BJ (cell line): ENCODE data around the gene ASPN. TPM values are rescaled to one million over a fixed set of nuclear protein-coding genes. Genes with fewer than 3 reads are reported as not detected.

ENCODE experiments used
- CTCF ChIA-PET: fragments of 350-600 bp; formaldehyde crosslinking; extraction: SDS; loops from one replicate; lab custom pipeline; 2021; ENCODE audit warnings: antibody characterized with exemption, inconsistent platforms; lab: Yijun Ruan, JAX
- POLR2A ChIA-PET: fragments of 300-600 bp; sonication (Branson Sonifier 250); formaldehyde crosslinking; extraction: SDS; loops from one replicate; lab custom pipeline; 2021; ENCODE audit warnings: antibody characterized with exemption; lab: Charles Lee
- DNase-seq: peaks from one replicate; pipeline ENCODE4 v3.0.0-alpha.2; 2011; ENCODE audit warnings: low read depth
- H3K27me3 ChIP-seq: 2 replicates; pipeline ENCODE4 v1.6.0; 2011; ENCODE audit warnings: low read length; ENCODE audit not compliant: control insufficient read depth, insufficient read depth
- H3K36me3 ChIP-seq: 2 replicates; pipeline ENCODE4 v1.5.1; 2011; ENCODE audit warnings: low read length; ENCODE audit not compliant: control insufficient read depth, insufficient read depth
- H3K4me3 ChIP-seq: 2 replicates; pipeline ENCODE4 v1.5.1; 2011; ENCODE audit warnings: low read depth, mild to moderate bottlenecking, control low read depth, low read length
- CTCF ChIP-seq: IDR thresholded peaks from 2 replicates; pipeline ENCODE4 v1.5.1; 2011; ENCODE audit warnings: low read depth, mild to moderate bottlenecking, control low read depth, inconsistent platforms, low read length, moderate library complexity; ENCODE audit not compliant: insufficient read depth
- polyA plus RNA-seq: library from polyadenylated mRNA; depleted of rRNA; stranded (reverse); fragments of >200 nt; gene quantifications from 2 replicates; pipeline ENCODE4 v1.2.3, GENCODE V29; 2011

Gene ASPN
- polyA plus RNA-seq, 1 experiment: 3.4 TPM

- TF ChIP-seq CTCF: no peak
- no peak for DNase-seq
- CTCF ChIA-PET: no interaction called here
- H3K4me3 ChIP-seq: no peak overlapping the region
- no peaks in the 10 kb centered on the region for H3K36me3 ChIP-seq
- POLR2A ChIA-PET: no interaction called here
- no peaks in the 10 kb centered on the region for H3K27me3 ChIP-seq
Observed at GRCh38 chr9:92512622-92513021, 30.3 kb upstream of the ASPN start.

- no peak for DNase-seq
- ChIA-PET POLR2A (no interaction called here), CTCF (no interaction called here)
- Histone ChIP-seq H3K36me3 (no peaks in the 10 kb centered on the region), H3K27me3 (no peaks in the 10 kb centered on the region), H3K4me3 (no peak overlapping the region)
- TF ChIP-seq CTCF: no peak
Observed at GRCh38 chr9:92510747-92511146, 28.4 kb upstream of the ASPN start.

GRCh38 chr9:92509050-92509449 is 26.7 kb upstream of the ASPN start:
- ChIA-PET POLR2A (interaction anchor here (0.5 kb wide), 1 partner anchor 9 kb away, joined by 3 read pairs; no protein-coding TSS in a partner anchor), CTCF (interaction anchor here (1.1 kb wide), 1 partner anchor 166 kb away, joined by 3 read pairs; no protein-coding TSS in a partner anchor)
- no peaks in the 10 kb centered on the region for H3K27me3 ChIP-seq
- TF ChIP-seq CTCF: no peak
- no peak overlapping the region for H3K4me3 ChIP-seq
- no peak for DNase-seq
- no peaks in the 10 kb centered on the region for H3K36me3 ChIP-seq

GRCh38 chr9:92508018-92508820 is 25.9 kb upstream of the ASPN start:
- DNase-seq: no peak
- no peaks in the 10 kb centered on the region for H3K27me3 ChIP-seq
- TF ChIP-seq CTCF: no peak
- ChIA-PET POLR2A (no interaction called here), CTCF (interaction anchor here (0.8 to 1.1 kb wide), 2 partner anchors 20 to 165 kb away, joined by 3 read pairs; no protein-coding TSS in a partner anchor)
- no peaks in the 10 kb centered on the region for H3K36me3 ChIP-seq
- no peak overlapping the region for H3K4me3 ChIP-seq

- Histone ChIP-seq H3K36me3 (no peaks in the 10 kb centered on the region), H3K4me3 (no peak overlapping the region), H3K27me3 (no peaks in the 10 kb centered on the region)
- POLR2A ChIA-PET: no interaction called here
- CTCF ChIA-PET: interaction anchor here (0.8 kb wide), 1 partner anchor 21 kb away, joined by 3 read pairs; no protein-coding TSS in a partner anchor
- TF ChIP-seq CTCF: no peak
- DNase-seq: no peak
Observed at GRCh38 chr9:92507496-92507895, 25.2 kb upstream of the ASPN start.
